GM12878 (cell line): ENCODE results near the gene MSI2. TPM values are rescaled to one million over a fixed set of nuclear protein-coding genes. Genes with fewer than 3 reads are reported as not detected.

Source experiments
- ATAC-seq: fragments of 200-7000 bp; cut with Tn5 transposase; 3 replicates; pipeline ENCODE4 v1.9.1; 2020; ENCODE audit warnings: mild to moderate bottlenecking, moderate library complexity
- BruUV-seq: library from RNA; stranded (reverse); fragments of 400-500 nt; replicated peaks from 2 replicates; lab custom pipeline; 2021; lab: Mats Ljungman, UMichigan
- CTCF ChIA-PET: fragments of 300-600 bp; sonication (Branson Sonifier 250); formaldehyde crosslinking; extraction: SDS; loops from one replicate; lab custom pipeline; 2021; ENCODE audit warnings: inconsistent platforms; lab: Yijun Ruan, JAX
- POLR2A ChIA-PET: fragments of 350-600 bp; formaldehyde crosslinking; extraction: SDS; loops from one replicate; lab custom pipeline; 2021; ENCODE audit warnings: inconsistent platforms; lab: Charles Lee
- RAD21 ChIA-PET: fragments of 300-600 bp; sonication (Branson Sonifier 250); formaldehyde crosslinking; loops from one replicate; lab custom pipeline; 2023; ENCODE audit warnings: antibody characterized with exemption; ENCODE audit not compliant: unreplicated experiment; lab: Charles Lee
- SMC1A ChIA-PET: fragments of 300-600 bp; sonication (Branson Sonifier 250); formaldehyde crosslinking; loops from one replicate; lab custom pipeline; 2023; ENCODE audit not compliant: unreplicated experiment, uncharacterized antibody; lab: Charles Lee
- DNase-seq: peaks from one replicate; pipeline ENCODE4 v3.0.0-alpha.2; 2011; ENCODE audit warnings: low read depth, low spot score
- FAIRE-seq: peaks from 3 replicates; lab custom pipeline; 2011; peaks lifted over from hg19 to GRCh38; lab: Jason Lieb, UNC
- H2AFZ ChIP-seq: 2 replicates; pipeline ENCODE4 v1.6.0; 2011; ENCODE audit warnings: low read depth, low read length, control low read depth; ENCODE audit not compliant: control insufficient read depth
- H3K27ac ChIP-seq: 2 replicates; pipeline ENCODE4 v1.5.1; 2011; ENCODE audit warnings: control low read depth; ENCODE audit not compliant: control insufficient read depth, insufficient read depth
- H3K27me3 ChIP-seq, 2 experiments: replicated peaks in 1 of 2; 2 replicates each; pipeline versions ENCODE4 v1.6.0 to v1.6.1; 2011; ENCODE audit warnings: low read length in 1 of 2; ENCODE audit not compliant: control insufficient read depth in 2 of 2, insufficient read depth in 2 of 2
- H3K36me3 ChIP-seq, 2 experiments: 2 replicates each; pipeline ENCODE4 v1.5.1; 2011; ENCODE audit warnings: low read length in 1 of 2; ENCODE audit not compliant: control insufficient read depth in 2 of 2, insufficient read depth in 2 of 2
- H3K4me1 ChIP-seq: 2 replicates; pipeline ENCODE4 v1.6.1; 2011; ENCODE audit warnings: mild to moderate bottlenecking, low read length, moderate library complexity, mixed read lengths; ENCODE audit not compliant: control insufficient read depth, insufficient read depth
- H3K4me2 ChIP-seq: 2 replicates; pipeline ENCODE4 v1.6.0; 2011; ENCODE audit warnings: control low read depth; ENCODE audit not compliant: control insufficient read depth, insufficient read depth
- H3K4me3 ChIP-seq: fragments of 200-600 bp; sonication (generic); 2 replicates; pipeline ENCODE4 v1.5.1; 2016
- H3K79me2 ChIP-seq: 2 replicates; pipeline ENCODE4 v1.6.0; 2011; ENCODE audit warnings: low read length; ENCODE audit not compliant: control insufficient read depth, insufficient read depth
- H3K9ac ChIP-seq: 2 replicates; pipeline ENCODE4 v1.8.0; 2011; ENCODE audit warnings: low read length, control low read depth, mixed read lengths; ENCODE audit not compliant: control insufficient read depth, insufficient read depth
- H3K9me3 ChIP-seq: replicated peaks from 3 replicates; pipeline ENCODE4 v1.5.1; 2011; ENCODE audit warnings: mild to moderate bottlenecking, low read length; ENCODE audit not compliant: control insufficient read depth, insufficient read depth
- H4K20me1 ChIP-seq: 2 replicates; pipeline ENCODE4 v1.6.0; 2011; ENCODE audit not compliant: control insufficient read depth, insufficient read depth
- BHLHE40 ChIP-seq, 2 experiments: fragments of 450-650 bp in 1 of 2; IDR thresholded peaks; 2 replicates each; pipeline ENCODE4 v1.6.1; 2011 to 2017; ENCODE audit warnings: low read depth in 2 of 2, borderline replicate concordance in 1 of 2, improper control_type of control experiment in 1 of 2, low read length in 1 of 2, mild to moderate bottlenecking in 1 of 2
- CEBPZ ChIP-seq: fragments of 150-350 bp; IDR thresholded peaks from 2 replicates; pipeline ENCODE4 v1.6.1; 2016; ENCODE audit warnings: low read depth, low read length
- HDAC2 ChIP-seq: fragments of 200-600 bp; sonication (generic); IDR thresholded peaks from 2 replicates; pipeline ENCODE4 v1.6.1; 2017
- HDGF ChIP-seq: fragments of 450-650 bp; IDR thresholded peaks from 2 replicates; pipeline ENCODE4 v1.6.1; 2016; ENCODE audit warnings: antibody characterized with exemption
- IKZF1 ChIP-seq: fragments of 450-650 bp; conservative IDR thresholded peaks from 2 replicates; pipeline ENCODE4 v1.6.1; 2017; ENCODE audit warnings: antibody characterized with exemption, mild to moderate bottlenecking
- IRF3 ChIP-seq: fragments of 450-650 bp; IDR thresholded peaks from 2 replicates; pipeline ENCODE4 v1.6.1; 2014; ENCODE audit warnings: mild to moderate bottlenecking
- NBN ChIP-seq: fragments of 450-650 bp; IDR thresholded peaks from 2 replicates; pipeline ENCODE4 v1.6.1; 2016
- NR2F1 ChIP-seq: fragments of 450-650 bp; conservative IDR thresholded peaks from 2 replicates; pipeline ENCODE4 v1.6.1; 2017; ENCODE audit warnings: mild to moderate bottlenecking
- RAD51 ChIP-seq: fragments of 450-650 bp; IDR thresholded peaks from 2 replicates; pipeline ENCODE4 v1.6.1; 2016; ENCODE audit warnings: moderate library complexity, mild to moderate bottlenecking, inconsistent platforms
- RUNX3 ChIP-seq: IDR thresholded peaks from 2 replicates; pipeline ENCODE4 v1.6.1; 2012; ENCODE audit warnings: low read length, inconsistent platforms
- SMAD5 ChIP-seq: IDR thresholded peaks from 2 replicates; pipeline ENCODE4 v1.6.1; 2016; ENCODE audit warnings: antibody characterized with exemption, low read depth
- SP1 ChIP-seq: IDR thresholded peaks from one replicate; pipeline ENCODE4 v1.6.1; 2011; ENCODE audit warnings: low read depth, low read length
- SREBF2 ChIP-seq: IDR thresholded peaks from 2 replicates; pipeline ENCODE4 v1.6.1; 2012; ENCODE audit warnings: mild to moderate bottlenecking, low read length
- ZZZ3 ChIP-seq: IDR thresholded peaks from 2 replicates; pipeline ENCODE4 v1.6.1; 2011; ENCODE audit warnings: low read depth; ENCODE audit not compliant: control insufficient read depth, insufficient read length
- WGBS: methylation state at CpG from one replicate; pipeline ENCODE4 v1.1.6; 2016; ENCODE audit warnings: low lambda C conversion rate; ENCODE audit not compliant: insufficient replicate concordance, insufficient coverage; ENCODE audit errors: missing lambda C conversion rate; 5-methylcytosine and 5-hydroxymethylcytosine counted together
- in situ Hi-C: fragments of 300-500 bp; cut with MboI; formaldehyde crosslinking; loops from 9 replicates; pipeline ENCODE4 v1.14.3; 2018; ENCODE audit warnings: mixed read lengths
- intact Hi-C: fragments of 100-400 bp; cut with micrococcal nuclease; formaldehyde crosslinking; loops from one replicate; pipeline ENCODE4 v1.14.2; 2022; ENCODE audit not compliant: unreplicated experiment
- polyA plus RNA-seq, 11 experiments: library from polyadenylated mRNA; depleted of rRNA in 4 of 11; unstranded in 6 of 11; stranded (reverse) in 5 of 11; fragments of >200 nt; fragmentation: Nextera tagmentation in 4 of 11; fragmentation: Illumina TruSeq in 1 of 11; extraction: Ambion mirVana in 4 of 11; extraction: Trizol in 1 of 11; gene quantifications; 1 replicate in 1 of 11; 2 replicates in 10 of 11; pipeline versions ENCODE4 v1.2.1 to v1.2.3, GENCODE V29; 2011 to 2016; ENCODE audit warnings: inconsistent platforms in 2 of 11, missing spikeins in 2 of 11, low read depth in 1 of 11
- total RNA-seq, 4 experiments: library from RNA; depleted of rRNA in 3 of 4; stranded (reverse); fragments of >200 nt in 3 of 4; fragmentation: Illumina TruSeq in 1 of 4; extraction: Trizol in 1 of 4; gene quantifications; 2 replicates each; pipeline versions ENCODE4 v1.2.1 to v1.2.3, GENCODE V29; 2013 to 2021
- TF ChIP-seq, protein P1 (sequence below): IDR thresholded peaks from 2 replicates; pipeline ENCODE4 v1.6.1; 2012; ENCODE audit warnings: low read depth, low read length, improper control_type of control experiment

The MSI2 gene
- total and polyA plus RNA-seq, 10 of the 15 experiments (the other 5 are each of a cell fraction or from before 2014, with no cell fraction given): 6.1 to 76.1 (median 42.0) TPM

GRCh38 chr17:57542510-57542909, 286.2 kb downstream of the MSI2 start:
- 100% methylated on average over 4 of the region's 4 CpGs for WGBS
- intact Hi-C loops (no loop called here), in situ Hi-C loops (no loop called here)
- Histone ChIP-seq H3K27ac (no peak overlapping the region), H3K27me3 (no peaks in the 10 kb centered on the region), H3K79me2 (no peaks in the 10 kb centered on the region; the same call in 1 of the 2 replicates), H3K36me3 (no peaks in the 10 kb centered on the region; a peak in 2 of 4 replicates), H3K9me3 (no peaks in the 10 kb centered on the region; the same call in 2 of the 3 replicates), H4K20me1 (no peaks in the 10 kb centered on the region), H3K4me1 (peaks cover 25% of the 10 kb centered on the region), H3K4me3 (no peak overlapping the region), H3K4me2 (no peak overlapping the region), H2AFZ (no peak overlapping the region), H3K9ac (no peak overlapping the region)
- ATAC-seq: no peak
- ChIA-PET CTCF (interaction anchor here (4.0 kb wide), 1 partner anchor 10 kb away, joined by 38 read pairs; no protein-coding TSS in a partner anchor), SMC1A (interaction anchor here (0.7 to 2.7 kb wide), 5 partner anchors 9 to 129 kb away, joined by 3 to 9 read pairs (median 3); no protein-coding TSS in a partner anchor), POLR2A (no interaction called here), RAD21 (interaction anchor here (1.4 kb wide), 1 partner anchor 16 kb away, joined by 4 read pairs; no protein-coding TSS in a partner anchor)
- BruUV-seq: no TSS peak
- TF ChIP-seq HDAC2 (no peak), BHLHE40 (IDR thresholded peaks at IDR 0.05; ENCODE audit: borderline replicate concordance in 1 of 2, low read depth in 2 of 2, low read length in 1 of 2) (no peak), RAD51 (no peak), IKZF1 (no peak), NR2F1 (no peak), HDGF (no peak), ZZZ3 (no peak), CEBPZ (no peak), RUNX3 (no peak), SREBF2 (no peak), SMAD5 (no peak), SP1 (no peak), IRF3 (no peak), NBN (no peak)
- TF ChIP-seq, protein P1, sequence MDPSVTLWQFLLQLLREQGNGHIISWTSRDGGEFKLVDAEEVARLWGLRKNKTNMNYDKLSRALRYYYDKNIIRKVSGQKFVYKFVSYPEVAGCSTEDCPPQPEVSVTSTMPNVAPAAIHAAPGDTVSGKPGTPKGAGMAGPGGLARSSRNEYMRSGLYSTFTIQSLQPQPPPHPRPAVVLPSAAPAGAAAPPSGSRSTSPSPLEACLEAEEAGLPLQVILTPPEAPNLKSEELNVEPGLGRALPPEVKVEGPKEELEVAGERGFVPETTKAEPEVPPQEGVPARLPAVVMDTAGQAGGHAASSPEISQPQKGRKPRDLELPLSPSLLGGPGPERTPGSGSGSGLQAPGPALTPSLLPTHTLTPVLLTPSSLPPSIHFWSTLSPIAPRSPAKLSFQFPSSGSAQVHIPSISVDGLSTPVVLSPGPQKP: no peak
- no peak for FAIRE-seq
- DNase-seq: no peak
